ENCODE data around the gene RAD50. TPM values are rescaled to one million over a fixed set of nuclear protein-coding genes. Genes with fewer than 3 reads are reported as not detected.

The RAD50 gene
- total and polyA plus RNA-seq, 2 of the 4 experiments (the other 2 are of a cell fraction), result 5.2 to 6.2 TPM

GRCh38 chr5:132689513-132689912, 132.7 kb downstream of the RAD50 start:
- ChIA-PET CTCF (no interaction called here), POLR2A (ENCODE audit: unreplicated experiment) (no interaction called here)
- Histone ChIP-seq H3K27ac (ENCODE audit: insufficient read depth, low read length) (no peak overlapping the region), H3K4ac (ENCODE audit: low read depth, low read length) (no peak overlapping the region), H3K9ac (ENCODE audit: low read depth, low read length) (no peak overlapping the region), H3K9me1 (ENCODE audit: insufficient read depth, low read length) (0 out of 2 replicates have a peak, but pooled peaks cover 7% of the 10 kb centered on the region), H3K4me1 (ENCODE audit: control insufficient read depth, insufficient read depth, low read length) (no peaks in the 10 kb centered on the region; the same call in 1 of the 2 replicates), H3K36me3 (ENCODE audit: control insufficient read depth, insufficient read depth, low read length) (no peaks in the 10 kb centered on the region), H3K14ac (replicated peaks; ENCODE audit: low read depth, low read length) (no peak overlapping the region), H2BK15ac (ENCODE audit: low read depth, low read length) (no peak overlapping the region), H2AFZ (replicated peaks; ENCODE audit: low read length, poor library complexity) (no peak overlapping the region), H3K9me3 (ENCODE audit: control insufficient read depth, insufficient read depth, low read length) (no peaks in the 10 kb centered on the region), H2BK120ac (ENCODE audit: low read depth, low read length) (no peak overlapping the region), H4K5ac (ENCODE audit: low read depth, low read length) (no peak overlapping the region), H2BK5ac (ENCODE audit: low read depth, low read length, poor library complexity, severe bottlenecking) (no peak overlapping the region), H3K23ac (ENCODE audit: low read depth, low read length) (no peak overlapping the region), H2BK20ac (ENCODE audit: low read depth, low read length) (no peak overlapping the region), H4K20me1 (ENCODE audit: insufficient read depth, low read length) (no peaks in the 10 kb centered on the region), H3K18ac (ENCODE audit: low read depth, low read length) (no peak overlapping the region), H3K56ac (ENCODE audit: extremely low read depth, insufficient read depth, low read length) (no peak overlapping the region), H3K4me3 (ENCODE audit: insufficient read depth, low read depth, low read length) (no peak overlapping the region), H3K27me3 (ENCODE audit: control insufficient read depth, insufficient read depth, low read length) (no peaks in the 10 kb centered on the region), H3K79me1 (ENCODE audit: low read depth in 1 of 2, low read length in 2 of 2) (no peaks in the 10 kb centered on the region), H2AK5ac (ENCODE audit: low read depth, low read length) (no peak overlapping the region), H4K8ac (ENCODE audit: low read depth in 2 of 2, low read length in 2 of 2) (no peak overlapping the region), H4K91ac (ENCODE audit: insufficient read depth, low read depth, low read length) (no peak overlapping the region), H2AK9ac (replicated peaks; ENCODE audit: low read depth, low read length, poor library complexity) (no peak overlapping the region), H3K4me2 (ENCODE audit: low read depth, low read length) (no peak overlapping the region)
- dilution Hi-C loops (cut with HindIII; ENCODE audit: low sequenced_read_pairs, unreplicated experiment), result no loop called here
- 48% methylated on average over 3 of the region's 7 CpGs; no CpG with 5 or more reads in 1 of the 2 experiments for WGBS, 2 experiments (ENCODE audit: extremely low coverage in 2 of 2, insufficient read length in 1 of 2)
- ATAC-seq (ENCODE audit: low read depth) (no peak), DNase-seq (no peak)
- intact Hi-C loops (cut with micrococcal nuclease), result no loop called here
- TF ChIP-seq POLR2A (IDR thresholded peaks at IDR 0.05; ENCODE audit: low read depth, low read length), result no peak
- TF ChIP-seq MAFK (IDR thresholded peaks at IDR 0.05; ENCODE audit: low read depth, low read length), result no peak
- TF ChIP-seq NFE2L2 (IDR thresholded peaks at IDR 0.05; ENCODE audit: low read depth, low read length), result no peak
- no peak for TF ChIP-seq USF2 (IDR thresholded peaks at IDR 0.05; ENCODE audit: low read depth, low read length)
- TF ChIP-seq SMC3 (IDR thresholded peaks at IDR 0.05; ENCODE audit: low read depth, low read length), result no peak
- no peak for TF ChIP-seq ELK1 (IDR thresholded peaks at IDR 0.05; ENCODE audit: borderline replicate concordance, low read depth, low read length)
- TF ChIP-seq CEBPB (IDR thresholded peaks at IDR 0.05; ENCODE audit: low read depth, low read length), result no peak
- TF ChIP-seq CTCF (conservative IDR thresholded peaks at IDR 0.05; ENCODE audit: low read depth, low read length), result no peak
- no peak for TF ChIP-seq CHD1 (IDR thresholded peaks at IDR 0.05; ENCODE audit: low read depth, low read length)
- TF ChIP-seq MAZ (IDR thresholded peaks at IDR 0.05; ENCODE audit: borderline replicate concordance, low read depth, low read length), result no peak
- no peak for TF ChIP-seq BHLHE40 (IDR thresholded peaks at IDR 0.05; ENCODE audit: low read depth, low read length)
- no peak for TF ChIP-seq RFX5 (IDR thresholded peaks at IDR 0.05; ENCODE audit: low read depth, low read length)
- TF ChIP-seq RAD21 (IDR thresholded peaks at IDR 0.05; ENCODE audit: low read length), result no peak
- TF ChIP-seq RCOR1 (IDR thresholded peaks at IDR 0.05; ENCODE audit: insufficient replicate concordance, low read length), result no peak
- no peak for TF ChIP-seq MXI1 (IDR thresholded peaks at IDR 0.05; ENCODE audit: borderline replicate concordance, low read depth, low read length)
- TF ChIP-seq FOS (IDR thresholded peaks at IDR 0.05; ENCODE audit: low read depth, low read length), result no peak
- in situ Hi-C loops (cut with MboI; ENCODE audit: low sequenced_read_pairs), result no loop called here
- BruUV-seq (replicated peaks), result no TSS peak

Measured in IMR-90 (cell line).